Heart left ventricle (tissue), 13 donors: Measurements from ENCODE around the gene JSRP1.

Experiments
- POLR2A ChIP-seq, 2 donors: fragments of 450-650 bp; IDR thresholded peaks; one replicate each; pipeline ENCODE4 v1.6.1; 2017; ENCODE audit warnings: antibody characterized with exemption in 2 of 2, mild to moderate bottlenecking in 2 of 2, moderate library complexity in 2 of 2
- TF ChIP-seq, protein P1 (sequence below), 12 donors: fragments of 200-600 bp; sonication (generic) in 4 of 12; IDR thresholded peaks; one replicate each; pipeline versions ENCODE4 v1.5.0 to v1.8.0; 2018 to 2022; ENCODE audit warnings: antibody characterized with exemption in 12 of 12, mild to moderate bottlenecking in 5 of 12
- donor health status: ischemic (EF 13 %, LVEDD 7.1; RV severe dilation, severe dysfunction).
- donor health status: DM: no; HTN: yes; CAD: no.
- donor health status: DM: no; HTN: no; CAD: no.
- donor health status: ischemic (EF 25% LVEDD 6.9; RV normal size, moderate dysfunction).
- donor health status: ischemic (EF 25% LVEDD 5.7; RV mildly dilated, moderate dysfunction).
- donor health status: ischemic (EF 35%, LVEDD 5.7; RV mildly dilated, moderate dysfunction).
- donor health status: nonischemic (EF 11% LVEDD 7.7; RV severe dilation, severe dysfunction).
- donor health status: DM: yes; HTN: yes; CAD: no.
- donor health status: PGD.
- donor health status: ischemic (EF 29% LVEDD 5.4; RV normal size, mild dysfunction).
- donor health status: nonischemic (EF 23%, LVEDD 6.1; RV moderate dilation, normal function).

DNA sequence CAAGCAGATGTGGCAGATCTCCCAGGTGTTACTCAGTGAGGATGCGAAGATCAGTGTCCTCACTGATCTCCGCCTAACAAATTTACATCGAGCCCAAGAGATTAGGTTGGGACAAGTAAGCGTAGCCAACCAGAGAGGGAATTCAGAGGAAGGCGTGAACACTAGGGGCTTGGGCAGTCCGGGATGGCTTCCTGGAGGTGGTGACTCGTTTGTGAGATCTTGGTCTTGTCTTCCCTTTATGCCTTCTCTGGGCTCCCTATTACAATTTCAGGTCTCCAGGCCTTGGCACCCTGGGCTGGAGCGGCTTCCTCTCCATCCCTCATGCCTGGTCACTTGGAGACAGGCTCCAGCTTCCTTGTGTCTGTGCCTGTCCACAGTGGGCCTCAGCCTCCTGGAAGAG is 13.4 kb downstream of the JSRP1 start:
- TF ChIP-seq, protein P1, sequence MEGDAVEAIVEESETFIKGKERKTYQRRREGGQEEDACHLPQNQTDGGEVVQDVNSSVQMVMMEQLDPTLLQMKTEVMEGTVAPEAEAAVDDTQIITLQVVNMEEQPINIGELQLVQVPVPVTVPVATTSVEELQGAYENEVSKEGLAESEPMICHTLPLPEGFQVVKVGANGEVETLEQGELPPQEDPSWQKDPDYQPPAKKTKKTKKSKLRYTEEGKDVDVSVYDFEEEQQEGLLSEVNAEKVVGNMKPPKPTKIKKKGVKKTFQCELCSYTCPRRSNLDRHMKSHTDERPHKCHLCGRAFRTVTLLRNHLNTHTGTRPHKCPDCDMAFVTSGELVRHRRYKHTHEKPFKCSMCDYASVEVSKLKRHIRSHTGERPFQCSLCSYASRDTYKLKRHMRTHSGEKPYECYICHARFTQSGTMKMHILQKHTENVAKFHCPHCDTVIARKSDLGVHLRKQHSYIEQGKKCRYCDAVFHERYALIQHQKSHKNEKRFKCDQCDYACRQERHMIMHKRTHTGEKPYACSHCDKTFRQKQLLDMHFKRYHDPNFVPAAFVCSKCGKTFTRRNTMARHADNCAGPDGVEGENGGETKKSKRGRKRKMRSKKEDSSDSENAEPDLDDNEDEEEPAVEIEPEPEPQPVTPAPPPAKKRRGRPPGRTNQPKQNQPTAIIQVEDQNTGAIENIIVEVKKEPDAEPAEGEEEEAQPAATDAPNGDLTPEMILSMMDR (IDR thresholded peaks at IDR 0.05) = no peak
- no peak for TF ChIP-seq POLR2A (IDR thresholded peaks at IDR 0.05)
